GM12878 (cell line): ENCODE results near the gene BCAS3.

Source experiments
- BRCA1 ChIP-seq: IDR thresholded peaks from 2 replicates; pipeline ENCODE4 v1.6.1; 2011; ENCODE audit warnings: low read depth, low read length, improper control_type of control experiment
- EGR1 ChIP-seq, 2 experiments: IDR thresholded peaks; 1 replicate in 1 of 2; 2 replicates in 1 of 2; pipeline ENCODE4 v1.6.1; 2011 to 2012; ENCODE audit warnings: low read depth in 2 of 2, low read length in 2 of 2, borderline replicate concordance in 1 of 2, mild to moderate bottlenecking in 1 of 2, moderate library complexity in 1 of 2
- EP300 ChIP-seq, 2 experiments: fragments of 150-350 bp in 1 of 2; IDR thresholded peaks; 2 replicates each; pipeline ENCODE4 v1.6.1; 2011 to 2012; ENCODE audit warnings: low read depth in 2 of 2, low read length in 2 of 2, borderline replicate concordance in 1 of 2, improper control_type of control experiment in 1 of 2, inconsistent platforms in 1 of 2; ENCODE audit not compliant: control insufficient read depth in 1 of 2
- FOXM1 ChIP-seq: IDR thresholded peaks from 2 replicates; pipeline ENCODE4 v1.6.1; 2012; ENCODE audit warnings: low read depth, mild to moderate bottlenecking, inconsistent platforms, low read length, moderate library complexity
- HDAC2 ChIP-seq: fragments of 200-600 bp; sonication (generic); IDR thresholded peaks from 2 replicates; pipeline ENCODE4 v1.6.1; 2017
- POLR2A ChIP-seq: IDR thresholded peaks from 2 replicates; pipeline ENCODE4 v1.6.1; 2011; ENCODE audit warnings: low read depth, mild to moderate bottlenecking, low read length
- POLR2AphosphoS5 ChIP-seq: IDR thresholded peaks from 2 replicates; pipeline ENCODE4 v1.6.1; 2011; ENCODE audit warnings: mild to moderate bottlenecking, low read length, inconsistent platforms
- TF ChIP-seq, protein P1 (sequence below): fragments of 450-650 bp; IDR thresholded peaks from 2 replicates; pipeline ENCODE4 v1.6.1; 2016; ENCODE audit warnings: mild to moderate bottlenecking, moderate library complexity, borderline replicate concordance
- TF ChIP-seq, protein P2 (sequence below), 3 experiments: IDR thresholded peaks in 2 of 3; conservative IDR thresholded peaks in 1 of 3; 2 replicates each; pipeline ENCODE4 v1.5.1; 2011; ENCODE audit warnings: low read depth in 3 of 3, low read length in 3 of 3, mild to moderate bottlenecking in 3 of 3, control low read depth in 2 of 3, moderate library complexity in 2 of 3, inconsistent platforms in 1 of 3, mixed read lengths in 1 of 3; ENCODE audit not compliant: control insufficient read depth in 2 of 3, insufficient read depth in 1 of 3; ENCODE audit errors: extremely low read depth in 1 of 3

DNA sequence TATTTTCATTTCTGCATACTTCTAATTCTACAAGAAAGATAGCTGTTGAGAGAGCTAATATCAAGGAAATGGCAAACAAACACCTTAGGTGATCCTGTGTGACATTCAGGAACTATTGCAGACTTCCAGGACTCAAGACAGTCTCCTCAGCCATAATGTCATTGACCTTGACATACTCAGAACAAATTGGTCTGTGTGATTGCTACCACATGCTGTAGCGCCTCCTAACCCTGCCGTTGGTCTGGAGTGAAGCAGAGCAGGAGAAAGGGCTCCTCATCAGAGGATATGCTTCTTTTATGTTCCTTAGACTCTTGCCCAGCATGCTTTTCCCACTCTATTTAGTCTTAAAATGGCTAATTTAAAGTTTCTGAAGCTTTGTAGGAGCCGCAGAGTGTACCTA, 527.8 kb downstream of the BCAS3 start:
- TF ChIP-seq, protein P1, sequence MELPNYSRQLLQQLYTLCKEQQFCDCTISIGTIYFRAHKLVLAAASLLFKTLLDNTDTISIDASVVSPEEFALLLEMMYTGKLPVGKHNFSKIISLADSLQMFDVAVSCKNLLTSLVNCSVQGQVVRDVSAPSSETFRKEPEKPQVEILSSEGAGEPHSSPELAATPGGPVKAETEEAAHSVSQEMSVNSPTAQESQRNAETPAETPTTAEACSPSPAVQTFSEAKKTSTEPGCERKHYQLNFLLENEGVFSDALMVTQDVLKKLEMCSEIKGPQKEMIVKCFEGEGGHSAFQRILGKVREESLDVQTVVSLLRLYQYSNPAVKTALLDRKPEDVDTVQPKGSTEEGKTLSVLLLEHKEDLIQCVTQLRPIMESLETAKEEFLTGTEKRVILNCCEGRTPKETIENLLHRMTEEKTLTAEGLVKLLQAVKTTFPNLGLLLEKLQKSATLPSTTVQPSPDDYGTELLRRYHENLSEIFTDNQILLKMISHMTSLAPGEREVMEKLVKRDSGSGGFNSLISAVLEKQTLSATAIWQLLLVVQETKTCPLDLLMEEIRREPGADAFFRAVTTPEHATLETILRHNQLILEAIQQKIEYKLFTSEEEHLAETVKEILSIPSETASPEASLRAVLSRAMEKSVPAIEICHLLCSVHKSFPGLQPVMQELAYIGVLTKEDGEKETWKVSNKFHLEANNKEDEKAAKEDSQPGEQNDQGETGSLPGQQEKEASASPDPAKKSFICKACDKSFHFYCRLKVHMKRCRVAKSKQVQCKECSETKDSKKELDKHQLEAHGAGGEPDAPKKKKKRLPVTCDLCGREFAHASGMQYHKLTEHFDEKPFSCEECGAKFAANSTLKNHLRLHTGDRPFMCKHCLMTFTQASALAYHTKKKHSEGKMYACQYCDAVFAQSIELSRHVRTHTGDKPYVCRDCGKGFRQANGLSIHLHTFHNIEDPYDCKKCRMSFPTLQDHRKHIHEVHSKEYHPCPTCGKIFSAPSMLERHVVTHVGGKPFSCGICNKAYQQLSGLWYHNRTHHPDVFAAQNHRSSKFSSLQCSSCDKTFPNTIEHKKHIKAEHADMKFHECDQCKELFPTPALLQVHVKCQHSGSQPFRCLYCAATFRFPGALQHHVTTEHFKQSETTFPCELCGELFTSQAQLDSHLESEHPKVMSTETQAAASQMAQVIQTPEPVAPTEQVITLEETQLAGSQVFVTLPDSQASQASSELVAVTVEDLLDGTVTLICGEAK: no peak
- TF ChIP-seq POLR2AphosphoS5 (no peak), POLR2A (no peak), HDAC2 (no peak), BRCA1 (no peak), EGR1 (IDR thresholded peaks at IDR 0.05; ENCODE audit: borderline replicate concordance in 1 of 2, low read depth in 2 of 2, low read length in 2 of 2) (no peak), EP300 (IDR thresholded peaks at IDR 0.05; ENCODE audit: borderline replicate concordance in 1 of 2, control insufficient read depth in 1 of 2, low read depth in 2 of 2, low read length in 2 of 2) (no peak), FOXM1 (no peak)
- TF ChIP-seq, protein P2, sequence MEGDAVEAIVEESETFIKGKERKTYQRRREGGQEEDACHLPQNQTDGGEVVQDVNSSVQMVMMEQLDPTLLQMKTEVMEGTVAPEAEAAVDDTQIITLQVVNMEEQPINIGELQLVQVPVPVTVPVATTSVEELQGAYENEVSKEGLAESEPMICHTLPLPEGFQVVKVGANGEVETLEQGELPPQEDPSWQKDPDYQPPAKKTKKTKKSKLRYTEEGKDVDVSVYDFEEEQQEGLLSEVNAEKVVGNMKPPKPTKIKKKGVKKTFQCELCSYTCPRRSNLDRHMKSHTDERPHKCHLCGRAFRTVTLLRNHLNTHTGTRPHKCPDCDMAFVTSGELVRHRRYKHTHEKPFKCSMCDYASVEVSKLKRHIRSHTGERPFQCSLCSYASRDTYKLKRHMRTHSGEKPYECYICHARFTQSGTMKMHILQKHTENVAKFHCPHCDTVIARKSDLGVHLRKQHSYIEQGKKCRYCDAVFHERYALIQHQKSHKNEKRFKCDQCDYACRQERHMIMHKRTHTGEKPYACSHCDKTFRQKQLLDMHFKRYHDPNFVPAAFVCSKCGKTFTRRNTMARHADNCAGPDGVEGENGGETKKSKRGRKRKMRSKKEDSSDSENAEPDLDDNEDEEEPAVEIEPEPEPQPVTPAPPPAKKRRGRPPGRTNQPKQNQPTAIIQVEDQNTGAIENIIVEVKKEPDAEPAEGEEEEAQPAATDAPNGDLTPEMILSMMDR (IDR thresholded peaks at IDR 0.05 in 2 of 3, conservative IDR thresholded peaks at IDR 0.05 in 1 of 3; ENCODE audit: control insufficient read depth in 2 of 3, extremely low read depth in 1 of 3, insufficient read depth in 1 of 3, low read depth in 3 of 3, low read length in 3 of 3): no peak
